MCF 10A (cell line): ENCODE measurements around the gene TRIM73. TPM values are rescaled to one million over a fixed set of nuclear protein-coding genes. Genes with fewer than 3 reads are reported as not detected.
"Not testable (repeated sequence)": the region's sequence is repeated elsewhere in the genome, so short reads cannot be mapped to it uniquely, and the experiment has no call there.

Experiments used
- BruUV-seq: library from RNA; stranded (reverse); fragments of 400-500 nt; replicated peaks from 2 replicates; lab custom pipeline; 2021; lab: Mats Ljungman, UMichigan
- CTCF ChIA-PET: fragments of 300-600 bp; sonication (Branson Sonifier 250); formaldehyde crosslinking; extraction: SDS; loops from one replicate; lab custom pipeline; 2021; ENCODE audit warnings: antibody characterized with exemption, inconsistent platforms; lab: Yijun Ruan, JAX
- POLR2A ChIA-PET: fragments of 300-600, 350-650 bp; sonication (Branson Sonifier 250); formaldehyde crosslinking; extraction: SDS; loops from one replicate; lab custom pipeline; 2020; ENCODE audit warnings: antibody characterized with exemption, inconsistent platforms; lab: Yijun Ruan, JAX
- DNase-seq: peaks from one replicate; pipeline ENCODE4 v3.0.0-alpha.2; 2018; ENCODE audit not compliant: unreplicated experiment
- H3K27ac Mint-ChIP-seq: one replicate; pipeline ENCODE4 v1.8.0; 2022; ENCODE audit warnings: mild to moderate bottlenecking, low read depth, mixed read lengths; ENCODE audit not compliant: unreplicated experiment
- H3K27me3 Mint-ChIP-seq: one replicate; pipeline ENCODE4 v1.8.0; 2022; ENCODE audit warnings: mixed read lengths; ENCODE audit not compliant: insufficient read depth, unreplicated experiment
- H3K36me3 Mint-ChIP-seq: one replicate; pipeline ENCODE4 v1.8.0; 2022; ENCODE audit warnings: mild to moderate bottlenecking, moderate library complexity, mixed read lengths; ENCODE audit not compliant: insufficient read depth, unreplicated experiment
- H3K4me1 Mint-ChIP-seq: one replicate; pipeline ENCODE4 v1.8.0; 2022; ENCODE audit warnings: mixed read lengths; ENCODE audit not compliant: insufficient read depth, unreplicated experiment
- H3K4me3 Mint-ChIP-seq: one replicate; pipeline ENCODE4 v1.8.0; 2022; ENCODE audit warnings: mild to moderate bottlenecking, moderate library complexity, mixed read lengths; ENCODE audit not compliant: unreplicated experiment
- H3K9me3 Mint-ChIP-seq: one replicate; pipeline ENCODE4 v1.8.0; 2022; ENCODE audit warnings: mixed read lengths; ENCODE audit not compliant: unreplicated experiment
- intact Hi-C: fragments of 100-400 bp; cut with micrococcal nuclease; formaldehyde crosslinking; loops from 2 replicates; pipeline ENCODE4 v1.14.1; 2022
- total RNA-seq: library from RNA; stranded (reverse); gene quantifications from 2 replicates; pipeline ENCODE4 v1.2.3, GENCODE V29; 2022

Gene TRIM73
- total RNA-seq, 1 experiment from 2014 or later = 1.8 TPM

- H3K27me3 Mint-ChIP-seq, intact Hi-C loops, H3K36me3 Mint-ChIP-seq: not testable (repeated sequence)
Observed at GRCh38 chr7:75397865-75398264, 2.4 kb downstream of the TRIM73 start.

GRCh38 chr7:75398771-75399700 lies 3.6 kb downstream of the TRIM73 start:
- H3K4me3 Mint-ChIP-seq, intact Hi-C loops, H3K27ac Mint-ChIP-seq, DNase-seq, H3K27me3 Mint-ChIP-seq, CTCF ChIA-PET, H3K36me3 Mint-ChIP-seq, H3K9me3 Mint-ChIP-seq, H3K4me1 Mint-ChIP-seq, BruUV-seq, POLR2A ChIA-PET: not testable (repeated sequence)

More at GRCh38 chr7:75397865-75398264, 2.4 kb downstream of the TRIM73 start:
- POLR2A ChIA-PET, H3K9me3 Mint-ChIP-seq, H3K27ac Mint-ChIP-seq, H3K4me1 Mint-ChIP-seq, BruUV-seq, H3K4me3 Mint-ChIP-seq, DNase-seq, CTCF ChIA-PET: not testable (repeated sequence)

DNA sequence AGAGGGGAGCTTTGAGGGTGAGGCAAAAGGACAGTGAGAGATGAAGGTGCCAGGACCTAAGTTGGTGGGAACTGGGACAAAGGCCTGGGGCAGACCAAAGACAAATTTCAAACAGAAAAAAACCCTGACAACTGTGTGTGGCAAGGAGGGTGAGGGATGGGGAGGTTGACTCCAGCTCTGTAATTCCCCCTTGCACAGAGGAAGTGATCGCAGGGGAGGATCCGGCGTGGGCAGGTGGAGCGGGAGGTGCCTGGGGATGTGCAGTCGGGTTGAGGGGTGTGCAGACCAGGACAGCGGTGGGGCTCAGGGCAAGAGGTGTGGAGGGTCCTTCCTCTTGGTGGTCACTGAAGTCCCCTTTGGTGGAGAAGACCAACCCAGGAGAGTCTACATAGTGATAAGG lies 5.1 kb downstream of the TRIM73 start:
- H3K4me1 Mint-ChIP-seq, H3K9me3 Mint-ChIP-seq, BruUV-seq, intact Hi-C loops, CTCF ChIA-PET, H3K36me3 Mint-ChIP-seq, H3K27ac Mint-ChIP-seq, H3K27me3 Mint-ChIP-seq, DNase-seq, H3K4me3 Mint-ChIP-seq, POLR2A ChIA-PET: not testable (repeated sequence)

DNA sequence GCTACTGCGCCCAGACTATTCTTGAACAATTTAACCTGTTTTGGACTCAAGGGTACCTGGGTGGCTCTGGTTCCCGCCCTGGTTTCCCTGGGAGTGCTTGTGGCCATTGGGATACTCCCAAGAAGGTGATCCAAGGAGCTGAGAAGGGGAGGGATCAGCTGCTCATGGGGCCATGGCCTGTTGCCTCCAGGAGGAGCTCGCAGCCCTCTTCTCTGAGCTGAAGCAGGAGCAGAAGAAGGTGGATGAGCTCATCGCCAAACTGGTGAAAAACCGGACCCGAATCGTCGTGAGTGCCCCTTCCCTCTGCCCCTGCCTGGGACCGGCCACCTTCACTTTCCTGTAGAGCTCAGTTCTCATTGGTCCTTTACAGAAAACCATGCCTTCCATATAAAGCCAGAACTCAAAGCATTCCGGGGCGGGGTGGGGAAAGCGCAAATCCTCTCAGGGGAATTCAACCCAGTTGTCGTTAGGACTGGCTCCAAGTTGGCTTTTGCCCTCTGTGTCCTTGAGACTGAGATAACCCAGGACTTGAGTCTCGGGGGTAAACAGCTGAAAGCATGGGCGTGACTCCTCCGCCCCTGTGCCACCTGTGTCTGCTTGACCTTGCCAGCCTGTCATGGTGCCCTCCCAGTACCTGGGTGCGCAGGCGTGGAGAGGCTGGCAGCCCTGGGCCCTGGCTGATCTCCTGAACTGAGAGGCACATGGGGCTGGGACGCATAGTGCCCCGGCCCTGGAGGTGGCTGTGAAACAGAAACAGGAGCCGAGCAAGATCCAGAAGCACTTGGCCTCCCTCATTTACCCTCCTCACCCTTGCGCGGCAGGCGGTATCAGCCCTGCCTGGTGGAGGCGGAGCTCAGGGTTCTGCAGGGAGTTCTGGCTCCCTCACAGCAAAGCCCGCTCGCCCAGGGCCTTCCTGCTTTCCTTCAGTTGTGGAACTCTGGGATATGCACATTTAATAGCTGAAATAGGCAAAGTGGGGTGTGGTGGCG lies 8.3 kb downstream of the TRIM73 start:
- DNase-seq, intact Hi-C loops, POLR2A ChIA-PET, H3K9me3 Mint-ChIP-seq, BruUV-seq, H3K4me3 Mint-ChIP-seq, H3K36me3 Mint-ChIP-seq, CTCF ChIA-PET, H3K4me1 Mint-ChIP-seq, H3K27ac Mint-ChIP-seq, H3K27me3 Mint-ChIP-seq: not testable (repeated sequence)

- H3K9me3 Mint-ChIP-seq, H3K27me3 Mint-ChIP-seq, H3K36me3 Mint-ChIP-seq, BruUV-seq, DNase-seq, H3K4me3 Mint-ChIP-seq, H3K4me1 Mint-ChIP-seq, intact Hi-C loops, POLR2A ChIA-PET, CTCF ChIA-PET, H3K27ac Mint-ChIP-seq: not testable (repeated sequence)
Observed at GRCh38 chr7:75404663-75405062, 9.2 kb downstream of the TRIM73 start.

DNA sequence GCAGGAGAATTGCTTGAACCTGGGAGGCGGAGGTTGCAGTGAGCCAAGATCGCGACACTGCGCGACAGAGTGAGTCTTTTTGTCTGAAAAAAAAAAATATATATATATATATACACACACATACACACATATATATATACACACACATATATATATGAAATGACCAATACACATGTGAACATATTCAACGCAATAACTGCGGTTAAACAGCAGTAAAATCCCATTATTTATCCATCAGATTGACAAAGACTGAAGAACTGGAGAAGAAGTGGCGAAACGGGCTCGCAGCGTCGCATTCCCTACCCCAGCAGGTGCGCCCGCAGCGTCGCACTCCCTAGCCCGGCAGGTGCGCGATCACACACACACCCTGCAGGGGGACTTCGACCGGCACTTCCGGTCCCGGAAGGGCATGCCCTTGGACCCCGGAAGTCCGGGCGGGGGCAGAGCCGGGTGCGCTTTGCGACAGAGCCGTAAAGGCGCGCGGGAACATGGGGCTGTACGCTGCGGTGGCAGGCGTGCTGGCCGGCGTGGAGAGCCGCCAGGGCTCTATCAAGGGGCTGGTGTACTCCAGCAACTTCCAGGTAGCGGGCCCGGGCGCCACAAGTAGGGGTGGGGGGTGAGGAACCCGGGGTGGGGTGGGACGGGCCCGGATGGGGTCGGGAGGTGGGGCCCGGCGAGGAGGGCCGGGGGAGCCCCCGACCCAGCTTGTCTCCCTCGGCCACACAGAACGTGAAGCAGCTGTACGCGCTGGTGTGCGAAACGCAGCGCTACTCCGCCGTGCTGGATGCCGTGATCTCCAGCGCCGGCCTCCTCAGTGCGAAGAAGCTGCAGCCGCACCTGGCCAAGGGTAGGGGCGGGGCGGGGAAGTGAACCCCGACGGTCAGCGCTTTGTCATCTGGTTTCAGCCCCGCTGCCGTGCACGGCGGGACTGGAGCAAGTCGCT lies 14.7 kb downstream of the TRIM73 start:
- intact Hi-C loops, H3K4me3 Mint-ChIP-seq, DNase-seq, H3K9me3 Mint-ChIP-seq, H3K27me3 Mint-ChIP-seq, H3K4me1 Mint-ChIP-seq, H3K27ac Mint-ChIP-seq, H3K36me3 Mint-ChIP-seq, CTCF ChIA-PET, POLR2A ChIA-PET: not testable (repeated sequence)
- BruUV-seq = TSS peak; percentile 76

GRCh38 chr7:75410823-75411173 lies 15.4 kb downstream of the TRIM73 start:
- H3K27ac Mint-ChIP-seq, POLR2A ChIA-PET, H3K9me3 Mint-ChIP-seq, intact Hi-C loops, CTCF ChIA-PET, H3K27me3 Mint-ChIP-seq, DNase-seq, BruUV-seq, H3K4me1 Mint-ChIP-seq, H3K4me3 Mint-ChIP-seq: not testable (repeated sequence)
- peaks cover 13% of the 10 kb centered on the region for H3K36me3 Mint-ChIP-seq

- CTCF ChIA-PET, DNase-seq, H3K4me1 Mint-ChIP-seq, H3K27ac Mint-ChIP-seq, H3K4me3 Mint-ChIP-seq, H3K9me3 Mint-ChIP-seq, POLR2A ChIA-PET, H3K27me3 Mint-ChIP-seq, BruUV-seq, intact Hi-C loops: not testable (repeated sequence)
- H3K36me3 Mint-ChIP-seq = peaks cover 31% of the 10 kb centered on the region
Observed at GRCh38 chr7:75414204-75414603, 18.8 kb downstream of the TRIM73 start.
